ENCODE data around the gene MUC5B.

Gene MUC5B

GRCh38 chr11:1235306-1235900 lies 12.5 kb downstream of the MUC5B start:
- TF ChIP-seq CTCF (IDR thresholded peaks at IDR 0.05; ENCODE audit: borderline replicate concordance, insufficient read depth, low read depth, low read length) = no peak
- no peak overlapping the region for H3K4me3 ChIP-seq (ENCODE audit: low read depth, low read length)

GRCh38 chr11:1235901-1236315 lies 13.0 kb downstream of the MUC5B start:
- no peak overlapping the region for H3K4me3 ChIP-seq (ENCODE audit: low read depth, low read length)
- TF ChIP-seq CTCF (IDR thresholded peaks at IDR 0.05; ENCODE audit: borderline replicate concordance, insufficient read depth, low read depth, low read length) = no peak

GRCh38 chr11:1236316-1237127 lies 13.7 kb downstream of the MUC5B start:
- TF ChIP-seq CTCF (IDR thresholded peaks at IDR 0.05; ENCODE audit: borderline replicate concordance, insufficient read depth, low read depth, low read length) = no peak
- H3K4me3 ChIP-seq (ENCODE audit: low read depth, low read length) = no peak overlapping the region

GRCh38 chr11:1237128-1237580 lies 14.3 kb downstream of the MUC5B start:
- H3K4me3 ChIP-seq (ENCODE audit: low read depth, low read length) = no peak overlapping the region
- TF ChIP-seq CTCF (IDR thresholded peaks at IDR 0.05; ENCODE audit: borderline replicate concordance, insufficient read depth, low read depth, low read length) = no peak

- no peak for TF ChIP-seq CTCF (IDR thresholded peaks at IDR 0.05; ENCODE audit: borderline replicate concordance, insufficient read depth, low read depth, low read length)
- no peak overlapping the region for H3K4me3 ChIP-seq (ENCODE audit: low read depth, low read length)
Measured at GRCh38 chr11:1237851-1238250, 15.0 kb downstream of the MUC5B start.

GRCh38 chr11:1238767-1239595 lies 16.1 kb downstream of the MUC5B start:
- no peak for TF ChIP-seq CTCF (IDR thresholded peaks at IDR 0.05; ENCODE audit: borderline replicate concordance, insufficient read depth, low read depth, low read length)
- no peak overlapping the region for H3K4me3 ChIP-seq (ENCODE audit: low read depth, low read length)
